HepG2 (cell line): ENCODE data around the gene TPST1. TPM values are rescaled to one million over a fixed set of nuclear protein-coding genes. Genes with fewer than 3 reads are reported as not detected.

Experiments used
- DMTF1 ChIP-seq: sonication (generic); formaldehyde crosslinking; IDR thresholded peaks from 2 replicates; pipeline ENCODE4 v1.4.0; 2020; ENCODE audit warnings: mild to moderate bottlenecking, missing genetic modification reagents
- FOXA1 ChIP-seq, 2 experiments: fragments of 450-650 bp in 1 of 2; sonication (generic) in 1 of 2; formaldehyde crosslinking in 1 of 2; IDR thresholded peaks; 2 replicates each; pipeline versions ENCODE4 v1.4.0 to v1.6.1; 2016 to 2020; ENCODE audit warnings: missing genetic modification reagents in 1 of 2
- GABPB1 ChIP-seq: IDR thresholded peaks from 2 replicates; pipeline ENCODE4 v1.6.1; 2016; ENCODE audit warnings: mild to moderate bottlenecking, missing genetic modification reagents, moderate library complexity, missing compliant biosample characterization
- HINFP ChIP-seq: sonication (generic); formaldehyde crosslinking; IDR thresholded peaks from 2 replicates; pipeline ENCODE4 v1.4.0; 2020; ENCODE audit warnings: low read depth, mild to moderate bottlenecking, missing genetic modification reagents
- JUNB ChIP-seq: sonication (generic); formaldehyde crosslinking; IDR thresholded peaks from 2 replicates; pipeline ENCODE4 v1.8.0; 2022; ENCODE audit warnings: missing genetic modification reagents, mild to moderate bottlenecking, borderline replicate concordance
- MEF2D ChIP-seq: sonication (generic); formaldehyde crosslinking; IDR thresholded peaks from 2 replicates; pipeline ENCODE4 v1.5.1; 2020; ENCODE audit warnings: mild to moderate bottlenecking, missing genetic modification reagents
- RBFOX2 ChIP-seq: fragments of 200-400 bp; formaldehyde crosslinking; IDR thresholded peaks from 2 replicates; pipeline ENCODE4 v1.6.1; 2017; ENCODE audit warnings: low read depth, mild to moderate bottlenecking, low read length
- RFX1 ChIP-seq: fragments of 450-650 bp; IDR thresholded peaks from 2 replicates; pipeline ENCODE4 v1.6.1; 2017
- STAT6 ChIP-seq: sonication (generic); formaldehyde crosslinking; IDR thresholded peaks from 2 replicates; pipeline ENCODE4 v1.4.0; 2020; ENCODE audit warnings: missing genetic modification reagents, mild to moderate bottlenecking, borderline replicate concordance
- TP53 ChIP-seq: sonication (generic); formaldehyde crosslinking; conservative IDR thresholded peaks from 2 replicates; pipeline ENCODE4 v1.4.0; 2020; ENCODE audit warnings: missing genetic modification reagents
- ZFY ChIP-seq: sonication (generic); formaldehyde crosslinking; IDR thresholded peaks from 2 replicates; pipeline ENCODE4 v1.4.0; 2020; ENCODE audit warnings: missing genetic modification reagents
- ZNF3 ChIP-seq: IDR thresholded peaks from 2 replicates; pipeline ENCODE4 v1.7.0; 2017; ENCODE audit warnings: inconsistent platforms
- ZNF629 ChIP-seq: sonication (generic); formaldehyde crosslinking; conservative IDR thresholded peaks from 2 replicates; pipeline ENCODE4 v1.5.0; 2020; ENCODE audit warnings: missing genetic modification reagents
- ZSCAN22 ChIP-seq: sonication (generic); formaldehyde crosslinking; IDR thresholded peaks from 2 replicates; pipeline ENCODE4 v1.4.0; 2020; ENCODE audit warnings: mild to moderate bottlenecking, missing genetic modification reagents
- polyA plus RNA-seq, 8 experiments: library from polyadenylated mRNA; depleted of rRNA in 3 of 8; stranded (reverse) in 7 of 8; unstranded in 1 of 8; fragments of >200 nt; fragmentation: Illumina TruSeq in 4 of 8; extraction: Trizol in 4 of 8; gene quantifications; 2 replicates each; pipeline versions ENCODE4 v1.2.1 to v1.2.3, GENCODE V29; 2011 to 2016; ENCODE audit warnings: low read depth in 4 of 8, missing spikeins in 1 of 8, mixed read lengths in 1 of 8; ENCODE audit not compliant: insufficient read depth in 1 of 8
- total RNA-seq, 5 experiments: library from RNA; depleted of rRNA; stranded (reverse); fragments of >200 nt; fragmentation: Illumina TruSeq; extraction: Trizol; gene quantifications; 2 replicates each; pipeline ENCODE4 v1.2.3, GENCODE V29; 2016; ENCODE audit warnings: low read depth in 1 of 5
- TF ChIP-seq, protein P1 (sequence below): sonication (generic); formaldehyde crosslinking; IDR thresholded peaks from 2 replicates; pipeline ENCODE4 v1.4.0; 2020; ENCODE audit warnings: mild to moderate bottlenecking, missing genetic modification reagents

The TPST1 gene
- total and polyA plus RNA-seq, 2 of the 13 experiments (the other 11 are each of a cell fraction or from before 2014, with no cell fraction given) = 24.3 to 34.1 TPM

- TF ChIP-seq HINFP = no peak
- TF ChIP-seq DMTF1 (CRISPR knock-in tag) = no peak
- no peak for TF ChIP-seq TP53 (CRISPR knock-in tag)
- no peak for TF ChIP-seq RFX1
- TF ChIP-seq FOXA1 (IDR thresholded peaks at IDR 0.05) = 0 out of 2 replicates have a peak, but pooled peaks have one; percentile 30
- TF ChIP-seq FOXA1 (CRISPR knock-in tag; IDR thresholded peaks at IDR 0.05) = peak; percentile 59; the same call in 1 of the 2 replicates
- TF ChIP-seq, protein P1, sequence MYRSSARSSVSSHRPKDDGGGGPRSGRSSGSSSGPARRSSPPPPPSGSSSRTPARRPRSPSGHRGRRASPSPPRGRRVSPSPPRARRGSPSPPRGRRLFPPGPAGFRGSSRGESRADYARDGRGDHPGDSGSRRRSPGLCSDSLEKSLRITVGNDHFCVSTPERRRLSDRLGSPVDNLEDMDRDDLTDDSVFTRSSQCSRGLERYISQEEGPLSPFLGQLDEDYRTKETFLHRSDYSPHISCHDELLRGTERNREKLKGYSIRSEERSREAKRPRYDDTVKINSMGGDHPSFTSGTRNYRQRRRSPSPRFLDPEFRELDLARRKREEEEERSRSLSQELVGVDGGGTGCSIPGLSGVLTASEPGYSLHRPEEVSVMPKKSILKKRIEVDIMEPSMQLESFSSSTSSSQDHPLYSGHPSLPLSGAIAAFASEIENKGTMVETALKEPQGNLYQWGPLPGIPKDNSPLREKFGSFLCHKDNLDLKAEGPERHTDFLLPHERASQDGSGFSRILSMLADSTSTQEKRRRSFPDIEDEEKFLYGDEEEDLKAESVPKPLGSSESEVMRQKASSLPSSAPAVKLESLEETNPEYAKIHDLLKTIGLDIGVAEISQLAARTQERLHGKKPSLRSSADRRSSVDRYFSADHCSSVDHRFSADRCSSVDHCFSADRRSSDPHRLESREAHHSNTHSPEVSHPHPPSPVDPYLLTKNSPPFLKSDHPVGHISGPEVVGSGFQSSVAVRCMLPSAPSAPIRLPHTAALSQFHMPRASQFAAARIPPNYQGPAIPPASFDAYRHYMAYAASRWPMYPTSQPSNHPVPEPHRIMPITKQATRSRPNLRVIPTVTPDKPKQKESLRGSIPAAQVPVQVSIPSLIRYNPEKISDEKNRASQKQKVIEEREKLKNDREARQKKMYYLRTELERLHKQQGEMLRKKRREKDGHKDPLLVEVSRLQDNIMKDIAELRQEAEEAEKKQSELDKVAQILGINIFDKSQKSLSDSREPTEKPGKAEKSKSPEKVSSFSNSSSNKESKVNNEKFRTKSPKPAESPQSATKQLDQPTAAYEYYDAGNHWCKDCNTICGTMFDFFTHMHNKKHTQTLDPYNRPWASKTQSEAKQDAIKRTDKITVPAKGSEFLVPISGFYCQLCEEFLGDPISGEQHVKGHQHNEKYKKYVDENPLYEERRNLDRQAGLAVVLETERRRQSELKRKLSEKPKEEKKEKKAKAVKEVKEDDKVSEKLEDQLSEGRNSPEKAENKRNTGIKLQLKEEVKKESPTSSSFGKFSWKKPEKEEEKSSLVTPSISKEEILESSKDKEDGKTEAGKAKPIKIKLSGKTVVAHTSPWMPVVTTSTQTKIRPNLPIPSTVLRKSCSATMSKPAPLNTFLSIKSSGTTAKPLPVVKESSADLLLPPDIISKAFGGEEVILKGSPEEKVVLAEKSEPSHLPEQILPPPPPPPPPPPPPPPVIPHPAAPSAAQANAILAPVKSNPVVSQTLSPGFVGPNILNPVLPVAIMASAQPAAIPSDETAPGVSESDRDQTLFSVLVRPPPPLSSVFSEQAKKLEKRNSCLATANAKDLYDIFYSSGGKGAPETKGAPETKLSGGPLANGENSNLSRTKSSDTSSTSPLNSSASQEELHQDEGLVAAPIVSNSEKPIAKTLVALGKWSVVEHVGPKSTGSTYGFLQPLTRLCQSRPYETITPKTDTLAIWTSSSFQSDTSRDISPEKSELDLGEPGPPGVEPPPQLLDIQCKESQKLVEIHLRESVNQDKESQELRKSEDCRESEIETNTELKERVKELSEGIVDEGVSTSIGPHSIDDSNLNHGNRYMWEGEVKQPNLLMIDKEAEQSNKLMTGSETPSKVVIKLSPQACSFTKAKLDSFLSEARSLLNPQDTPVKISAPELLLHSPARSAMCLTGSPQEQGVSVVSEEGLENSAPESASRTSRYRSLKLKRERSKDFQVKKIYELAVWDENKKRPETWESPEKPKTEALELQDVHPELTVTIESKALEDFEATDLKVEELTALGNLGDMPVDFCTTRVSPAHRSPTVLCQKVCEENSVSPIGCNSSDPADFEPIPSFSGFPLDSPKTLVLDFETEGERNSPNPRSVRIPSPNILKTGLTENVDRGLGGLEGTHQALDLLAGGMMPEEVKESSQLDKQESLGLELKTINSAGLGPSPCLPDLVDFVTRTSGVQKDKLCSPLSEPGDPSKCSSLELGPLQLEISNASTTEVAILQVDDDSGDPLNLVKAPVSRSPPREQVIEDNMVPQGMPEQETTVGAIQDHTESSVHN (CRISPR knock-in tag) = no peak
- TF ChIP-seq ZFY (CRISPR knock-in tag) = no peak
- TF ChIP-seq ZNF3 (CRISPR knock-in tag) = no peak
- peak; percentile 39; the same call in 1 of the 2 replicates for TF ChIP-seq STAT6 (CRISPR knock-in tag)
- TF ChIP-seq RBFOX2 = no peak
- TF ChIP-seq ZSCAN22 (CRISPR knock-in tag) = no peak
- TF ChIP-seq JUNB (CRISPR knock-in tag) = peak; percentile 78; the same call in 1 of the 2 replicates
- no peak for TF ChIP-seq ZNF629
- no peak for TF ChIP-seq GABPB1
- TF ChIP-seq MEF2D (CRISPR knock-in tag) = peak; percentile 52; the same call in 1 of the 2 replicates
Measured at GRCh38 chr7:66307591-66308215, 102.6 kb downstream of the TPST1 start (continued).
